Sciatic nerve (tissue), 2 donors: ENCODE measurements around the gene ARF1. TPM values are rescaled to one million over a fixed set of nuclear protein-coding genes. Genes with fewer than 3 reads are reported as not detected.

Source experiments
- ATAC-seq: fragments of 200-7000 bp; cut with Tn5 transposase; one replicate; pipeline ENCODE4 v1.9.1; 2020; ENCODE audit warnings: mild to moderate bottlenecking, moderate library complexity
- DNase-seq: peaks from one replicate; pipeline ENCODE4 v3.0.0-alpha.2; 2020; ENCODE audit warnings: low spot score
- intact Hi-C: fragments of 100-400 bp; cut with DNase I; formaldehyde crosslinking; loops from one replicate; pipeline ENCODE4 v1.14.2; 2022
- total RNA-seq: library from RNA; stranded (reverse); fragmentation: NEBNext Ultra II Directional; extraction: Animal tissue kit (Norgen Biotek cat#: 25700); gene quantifications from one replicate; pipeline ENCODE4 v1.2.1, GENCODE V29; 2021
- donor health status: DM: no; HTN: no; CAD: no.
- donor health status: DM: no; HTN: no; CAD: no.

ARF1 gene
- total RNA-seq, 1 donor from 2014 or later: 251 TPM

- intact Hi-C loops: no loop called here
Observed at GRCh38 chr1:228139931-228140723, 57.6 kb downstream of the ARF1 start, which contains the start of gene GUK1. Gene GUK1 (plus strand): TSS chr1:228140279. CDS start chr1:228140303, 24 bp downstream.

GRCh38 chr1:228140724-228141225 is 58.3 kb downstream of the ARF1 start:
- DNase-seq (no peak), ATAC-seq (no peak)
- intact Hi-C loops: no loop called here

More at GRCh38 chr1:228139931-228140723, 57.6 kb downstream of the ARF1 start, which contains the start of gene GUK1:
- peak; percentile 100 for DNase-seq
- ATAC-seq: peak; percentile 93

- peak; percentile 30 for ATAC-seq
- peak; percentile 88 for DNase-seq
- intact Hi-C loops: no loop called here
Observed at GRCh38 chr1:228141226-228142044, 58.9 kb downstream of the ARF1 start.

- no peak for DNase-seq
- ATAC-seq: no peak
- intact Hi-C loops: no loop called here
Observed at GRCh38 chr1:228142155-228142691, 59.7 kb downstream of the ARF1 start.

GRCh38 chr1:228142701-228143136 is 60.2 kb downstream of the ARF1 start:
- ATAC-seq: no peak
- DNase-seq: peak; percentile 57
- intact Hi-C loops: no loop called here

GRCh38 chr1:228143480-228144192 is 61.1 kb downstream of the ARF1 start:
- DNase-seq: no peak
- no peak for ATAC-seq
- intact Hi-C loops: no loop called here

- DNase-seq: no peak
- intact Hi-C loops: no loop called here
- no peak for ATAC-seq
Observed at GRCh38 chr1:228144193-228144992, 61.9 kb downstream of the ARF1 start.

- DNase-seq (no peak), ATAC-seq (no peak)
- intact Hi-C loops: no loop called here
Observed at GRCh38 chr1:228144993-228145343, 62.5 kb downstream of the ARF1 start.

GRCh38 chr1:228145463-228146416 is 63.2 kb downstream of the ARF1 start:
- ATAC-seq (no peak), DNase-seq (no peak)
- intact Hi-C loops: no loop called here

GRCh38 chr1:228146417-228147150 is 64.1 kb downstream of the ARF1 start:
- DNase-seq (no peak), ATAC-seq (no peak)
- intact Hi-C loops: no loop called here

GRCh38 chr1:228147151-228147693 is 64.7 kb downstream of the ARF1 start:
- DNase-seq (no peak), ATAC-seq (no peak)
- intact Hi-C loops: no loop called here

GRCh38 chr1:228147768-228148167 is 65.3 kb downstream of the ARF1 start:
- intact Hi-C loops: no loop called here
- no peak for ATAC-seq

GRCh38 chr1:228148196-228148861 is 65.8 kb downstream of the ARF1 start:
- intact Hi-C loops: no loop called here
- no peak for ATAC-seq
- no peak for DNase-seq

More at GRCh38 chr1:228147768-228148167, 65.3 kb downstream of the ARF1 start:
- DNase-seq: no peak
